Astrocyte (in vitro differentiated cells and primary cell): ENCODE data around the gene KLHL28.

Source experiments
- CTCF ChIP-seq: IDR thresholded peaks from 2 replicates; pipeline ENCODE4 v1.5.1; 2011; ENCODE audit warnings: low read depth, mild to moderate bottlenecking, inconsistent platforms, low read length, moderate library complexity; ENCODE audit not compliant: insufficient read depth
- EZH2 ChIP-seq: IDR thresholded peaks from 2 replicates; pipeline ENCODE4 v1.6.1; 2012; ENCODE audit warnings: mild to moderate bottlenecking, low read length, inconsistent platforms; ENCODE audit not compliant: insufficient read depth

- TF ChIP-seq CTCF (no peak), EZH2 (no peak)
Observed at GRCh38 chr14:44968714-44969113, 7.0 kb upstream of the KLHL28 start.
